Mucosa of gallbladder (tissue), 1 donor: ENCODE data around the gene IL1F10. TPM values are rescaled to one million over a fixed set of nuclear protein-coding genes. Genes with fewer than 3 reads are reported as not detected.

ENCODE experiments used
- DNase-seq: peaks from one replicate; pipeline ENCODE4 v3.0.0-alpha.2; 2020; ENCODE audit warnings: low spot score
- total RNA-seq: library from RNA; stranded (reverse); gene quantifications from one replicate; pipeline ENCODE4 v1.2.1, GENCODE V29; 2021
- donor health status: DM: no; HTN: no; CAD: no.

IL1F10 gene
- not detected for total RNA-seq

- no peak for DNase-seq
These were observed at the start of gene IL1F10 for GRCh38 chr2:113067681-113068080. IL1F10 (plus strand) TSS chr2:113067970; CDS start chr2:113072739, 4,769 bp downstream.

GRCh38 chr2:113018509-113018908 is 49.3 kb upstream of the IL1F10 start:
- no peak for DNase-seq

- DNase-seq, result no peak
These were observed 46.5 kb upstream of the IL1F10 start for GRCh38 chr2:113021312-113021711.

- no peak for DNase-seq
These were observed 43.0 kb upstream of the IL1F10 start for GRCh38 chr2:113024764-113025163.

- no peak for DNase-seq
These were observed 42.0 kb upstream of the IL1F10 start for GRCh38 chr2:113025737-113026136.

- no peak for DNase-seq
These were observed 40.1 kb upstream of the IL1F10 start for GRCh38 chr2:113027691-113028090.

- DNase-seq, result no peak
These were observed 39.7 kb upstream of the IL1F10 start for GRCh38 chr2:113028112-113028511.

GRCh38 chr2:113032737-113033136 is 35.0 kb upstream of the IL1F10 start:
- DNase-seq, result no peak

- no peak for DNase-seq
These were observed 33.8 kb upstream of the IL1F10 start for GRCh38 chr2:113034016-113034415.

- no peak for DNase-seq
These were observed 31.0 kb upstream of the IL1F10 start for GRCh38 chr2:113036763-113037162.

GRCh38 chr2:113038291-113038690 is 29.5 kb upstream of the IL1F10 start:
- DNase-seq, result no peak

GRCh38 chr2:113039158-113039557 is 28.6 kb upstream of the IL1F10 start:
- no peak for DNase-seq

- no peak for DNase-seq
These were observed 28.1 kb upstream of the IL1F10 start for GRCh38 chr2:113039719-113040118.

GRCh38 chr2:113041871-113042270 is 25.9 kb upstream of the IL1F10 start:
- DNase-seq, result no peak

GRCh38 chr2:113046465-113046864 is 21.3 kb upstream of the IL1F10 start:
- DNase-seq, result no peak

GRCh38 chr2:113050921-113051895 is 16.6 kb upstream of the IL1F10 start:
- no peak for DNase-seq

GRCh38 chr2:113052396-113052917 is 15.3 kb upstream of the IL1F10 start, which contains the start of gene IL36B:
IL36B (minus strand) TSS chr2:113052867.
- DNase-seq, result no peak

- DNase-seq, result no peak
These were observed 14.1 kb upstream of the IL1F10 start for GRCh38 chr2:113053666-113054065.

GRCh38 chr2:113054066-113054465 is 13.7 kb upstream of the IL1F10 start:
- no peak for DNase-seq

GRCh38 chr2:113056521-113056920 is 11.2 kb upstream of the IL1F10 start:
- no peak for DNase-seq

GRCh38 chr2:113057117-113057516 is 10.7 kb upstream of the IL1F10 start:
- DNase-seq, result no peak

- no peak for DNase-seq
These were observed 9.3 kb upstream of the IL1F10 start for GRCh38 chr2:113058411-113058994.
